Breast epithelium (tissue), 3 donors: ENCODE results near the gene AXIN2.

Experiments used
- CTCF ChIP-seq, 3 donors: fragments of 450-650 bp; IDR thresholded peaks; one replicate each; pipeline ENCODE4 v1.5.1; 2016 to 2017; ENCODE audit warnings: antibody characterized with exemption in 3 of 3, mild to moderate bottlenecking in 3 of 3, moderate library complexity in 3 of 3
- POLR2A ChIP-seq: fragments of 450-650 bp; IDR thresholded peaks from one replicate; pipeline ENCODE4 v1.6.1; 2016; ENCODE audit warnings: antibody characterized with exemption, mild to moderate bottlenecking, moderate library complexity
- POLR2AphosphoS5 ChIP-seq, 3 donors: sonication (generic); formaldehyde crosslinking; IDR thresholded peaks; one replicate each; pipeline ENCODE4 v1.6.1; 2017; ENCODE audit warnings: antibody characterized with exemption in 3 of 3

DNA sequence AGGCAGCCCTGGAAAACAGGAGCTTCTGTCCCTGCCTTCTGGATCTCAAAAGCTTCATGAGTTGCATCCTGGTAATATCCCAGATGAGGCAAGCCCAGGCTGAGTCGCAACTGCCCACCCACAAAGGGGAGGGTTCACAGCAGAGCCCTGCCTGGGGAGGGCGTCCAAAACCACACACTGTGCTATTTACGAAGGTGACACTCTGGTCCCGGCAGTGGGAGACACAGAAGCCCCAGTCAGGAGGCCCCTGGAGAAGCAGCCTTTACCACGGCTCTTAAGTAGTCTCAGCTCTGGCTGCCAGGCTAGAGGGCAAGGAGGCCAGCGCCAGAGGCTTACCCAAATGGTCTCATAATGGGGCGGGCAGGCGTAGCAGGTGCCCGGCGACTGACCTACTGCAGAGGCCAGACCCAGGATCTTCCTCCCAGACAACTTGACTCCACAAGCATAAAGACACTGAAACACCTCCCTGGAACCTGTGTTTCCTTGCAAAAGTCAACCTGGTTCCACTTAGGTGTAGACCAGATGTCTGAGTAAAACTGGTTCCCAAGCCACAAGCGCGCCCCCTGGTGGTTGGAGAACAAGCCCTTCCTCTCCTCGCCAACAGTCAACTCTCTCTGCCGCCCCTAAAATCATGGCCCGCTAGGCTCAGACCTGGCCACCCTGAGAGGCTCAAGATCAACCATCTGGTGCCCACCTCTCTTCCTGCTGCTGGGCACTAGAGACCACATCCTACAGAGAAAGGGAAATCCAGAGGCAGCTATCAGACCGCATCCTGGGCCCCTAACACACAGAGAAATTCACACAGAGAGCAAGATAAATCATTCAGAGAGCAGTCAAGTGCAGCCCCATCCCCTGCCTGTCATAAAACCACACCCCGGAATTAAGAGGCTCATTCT is 5.2 kb downstream of the AXIN2 start:
- TF ChIP-seq CTCF (IDR thresholded peaks at IDR 0.05) (peak; percentile 67 to 74 (median 72)), POLR2AphosphoS5 (IDR thresholded peaks at IDR 0.05) (no peak), POLR2A (no peak)
